HG03025 (cell line): Measurements from ENCODE around the gene TRPV2.
"Not testable (repeated sequence)": the region's sequence is repeated elsewhere in the genome, so short reads cannot be mapped to it uniquely, and the experiment has no call there.

Experiments
- ATAC-seq: cut with Tn5 transposase; IDR thresholded peaks from one replicate; pipeline ENCODE4 v1.9.1; 2021; ENCODE audit warnings: mild to moderate bottlenecking, moderate library complexity; ENCODE audit not compliant: unreplicated experiment, low FRiP score

TRPV2 gene

GRCh38 chr17:16452268-16452667 lies 36.9 kb downstream of the TRPV2 start:
- ATAC-seq: not testable (repeated sequence)

- no peak for ATAC-seq
Observed at GRCh38 chr17:16453493-16453851, 38.1 kb downstream of the TRPV2 start.

GRCh38 chr17:16455997-16456741 lies 40.8 kb downstream of the TRPV2 start:
- no peak for ATAC-seq

GRCh38 chr17:16456742-16457316 lies 41.5 kb downstream of the TRPV2 start:
- ATAC-seq: no peak

GRCh38 chr17:16459271-16459670 lies 43.9 kb downstream of the TRPV2 start:
- no peak for ATAC-seq

GRCh38 chr17:16459855-16460550 lies 44.6 kb downstream of the TRPV2 start:
- ATAC-seq: no peak

GRCh38 chr17:16460796-16461605 lies 45.6 kb downstream of the TRPV2 start:
- ATAC-seq: no peak

- no peak for ATAC-seq
Observed at GRCh38 chr17:16461606-16461866, 46.2 kb downstream of the TRPV2 start.

GRCh38 chr17:16462070-16462864 lies 46.9 kb downstream of the TRPV2 start:
- no peak for ATAC-seq

GRCh38 chr17:16463358-16464302 lies 48.3 kb downstream of the TRPV2 start:
- no peak for ATAC-seq

GRCh38 chr17:16464303-16465051 lies 49.1 kb downstream of the TRPV2 start:
- no peak for ATAC-seq

GRCh38 chr17:16465052-16465312 lies 49.6 kb downstream of the TRPV2 start:
- no peak for ATAC-seq

- no peak for ATAC-seq
Observed at GRCh38 chr17:16465861-16466338, 50.5 kb downstream of the TRPV2 start.

- ATAC-seq: no peak
Observed at GRCh38 chr17:16466407-16466806, 51.0 kb downstream of the TRPV2 start.

GRCh38 chr17:16467044-16467443 lies 51.7 kb downstream of the TRPV2 start:
- ATAC-seq: no peak

GRCh38 chr17:16467886-16468285 lies 52.5 kb downstream of the TRPV2 start:
- no peak for ATAC-seq

GRCh38 chr17:16468428-16468992 lies 53.1 kb downstream of the TRPV2 start:
- ATAC-seq: no peak

- ATAC-seq: no peak
Observed at GRCh38 chr17:16470265-16470664, 54.9 kb downstream of the TRPV2 start.
